Fibroblast of gingiva (primary cell): ENCODE data around the gene AP2A1.

Experiments
- DNase-seq: peaks from one replicate; pipeline ENCODE4 v3.0.0-alpha.2; 2011; ENCODE audit warnings: low read depth

The AP2A1 gene

GRCh38 chr19:49855676-49856573 is 89.1 kb downstream of the AP2A1 start:
- DNase-seq: no peak

- no peak for DNase-seq
Observed at GRCh38 chr19:49856574-49857021, 89.8 kb downstream of the AP2A1 start.
